Liver (tissue), 9 donors: ENCODE data around the gene MMP13. TPM values are rescaled to one million over a fixed set of nuclear protein-coding genes. Genes with fewer than 3 reads are reported as not detected.

Source experiments
- DNase-seq: peaks from one replicate; pipeline ENCODE4 v3.0.0-alpha.2; 2017; ENCODE audit warnings: low spot score
- H3K27ac ChIP-seq, 2 donors: one replicate each; pipeline ENCODE4 v1.7.0; 2013; ENCODE audit warnings: inconsistent platforms in 2 of 2, low read length in 2 of 2, control low read depth in 1 of 2, low read depth in 1 of 2, mild to moderate bottlenecking in 1 of 2
- H3K27me3 ChIP-seq, 4 donors: one replicate each; pipeline versions ENCODE4 v1.6.1 to v1.7.0; 2013; ENCODE audit warnings: low read length in 3 of 4, inconsistent platforms in 1 of 4, mild to moderate bottlenecking in 1 of 4, moderate library complexity in 1 of 4; ENCODE audit not compliant: control insufficient read depth in 4 of 4, insufficient read depth in 4 of 4
- H3K36me3 ChIP-seq, 4 donors: one replicate each; pipeline versions ENCODE4 v1.6.1 to v1.7.0; 2013; ENCODE audit warnings: low read length in 3 of 4, mild to moderate bottlenecking in 3 of 4, low read depth in 1 of 4, moderate library complexity in 1 of 4; ENCODE audit not compliant: control insufficient read depth in 4 of 4, insufficient read depth in 3 of 4
- H3K4me1 ChIP-seq, 4 donors: one replicate each; pipeline versions ENCODE4 v1.6.1 to v1.7.0; 2013; ENCODE audit warnings: low read length in 3 of 4, mild to moderate bottlenecking in 3 of 4, moderate library complexity in 1 of 4; ENCODE audit not compliant: control insufficient read depth in 4 of 4, insufficient read depth in 4 of 4
- H3K4me3 ChIP-seq, 3 donors: one replicate each; pipeline versions ENCODE4 v1.6.1 to v1.7.0; 2013; ENCODE audit warnings: low read length in 3 of 3, control low read depth in 1 of 3, low read depth in 1 of 3, mild to moderate bottlenecking in 1 of 3
- H3K9ac ChIP-seq, 2 donors: one replicate each; pipeline ENCODE4 v1.7.0; 2013; ENCODE audit warnings: low read length in 2 of 2, mild to moderate bottlenecking in 2 of 2, moderate library complexity in 2 of 2, control low read depth in 1 of 2, low read depth in 1 of 2
- H3K9me3 ChIP-seq, 4 donors: one replicate each; pipeline versions ENCODE4 v1.6.1 to v1.7.0; 2013; ENCODE audit warnings: low read length in 3 of 4; ENCODE audit not compliant: control insufficient read depth in 4 of 4
- ATF3 ChIP-seq: IDR thresholded peaks from 2 replicates; pipeline ENCODE4 v1.6.1; 2016; ENCODE audit warnings: antibody characterized with exemption
- CTCF ChIP-seq: fragments of 150-350 bp; IDR thresholded peaks from 2 replicates; pipeline ENCODE4 v1.5.1; 2017; ENCODE audit warnings: improper control_type of control experiment, low read depth, low read length; ENCODE audit not compliant: missing input control
- EGR1 ChIP-seq, 2 donors: IDR thresholded peaks; 2 replicates each; pipeline ENCODE4 v1.6.1; 2016 to 2018; ENCODE audit warnings: antibody characterized with exemption in 2 of 2, low read depth in 2 of 2
- FOXA2 ChIP-seq: IDR thresholded peaks from 2 replicates; pipeline ENCODE4 v1.6.1; 2016; ENCODE audit warnings: antibody characterized with exemption
- GABPA ChIP-seq, 2 donors: IDR thresholded peaks in 1 of 2; conservative IDR thresholded peaks in 1 of 2; 2 replicates each; pipeline ENCODE4 v1.6.1; 2016; ENCODE audit warnings: antibody characterized with exemption in 2 of 2, mild to moderate bottlenecking in 1 of 2, moderate library complexity in 1 of 2
- HNF4A ChIP-seq, 2 donors: conservative IDR thresholded peaks; 2 replicates each; pipeline ENCODE4 v1.6.1; 2016; ENCODE audit warnings: antibody characterized with exemption in 2 of 2, mild to moderate bottlenecking in 2 of 2
- HNF4G ChIP-seq: IDR thresholded peaks from 2 replicates; pipeline ENCODE4 v1.6.1; 2016; ENCODE audit warnings: antibody characterized with exemption
- JUND ChIP-seq, 2 donors: IDR thresholded peaks; 2 replicates each; pipeline ENCODE4 v1.6.1; 2016; ENCODE audit warnings: antibody characterized with exemption in 2 of 2
- NR2F2 ChIP-seq: IDR thresholded peaks from 2 replicates; pipeline ENCODE4 v1.6.1; 2016; ENCODE audit warnings: antibody characterized with exemption
- RAD21 ChIP-seq, 2 donors: IDR thresholded peaks; 2 replicates each; pipeline ENCODE4 v1.6.1; 2016; ENCODE audit warnings: antibody characterized with exemption in 2 of 2, mild to moderate bottlenecking in 2 of 2
- REST ChIP-seq: IDR thresholded peaks from 2 replicates; pipeline ENCODE4 v1.6.1; 2016; ENCODE audit warnings: antibody characterized with exemption, mild to moderate bottlenecking
- RXRA ChIP-seq, 2 donors: IDR thresholded peaks; 2 replicates each; pipeline ENCODE4 v1.6.1; 2017 to 2018; ENCODE audit warnings: antibody characterized with exemption in 2 of 2, mild to moderate bottlenecking in 1 of 2
- SP1 ChIP-seq: IDR thresholded peaks from 2 replicates; pipeline ENCODE4 v1.6.1; 2018; ENCODE audit warnings: antibody characterized with exemption, mild to moderate bottlenecking
- TAF1 ChIP-seq: conservative IDR thresholded peaks from 2 replicates; pipeline ENCODE4 v1.6.1; 2016; ENCODE audit warnings: antibody characterized with exemption, mild to moderate bottlenecking
- YY1 ChIP-seq: IDR thresholded peaks from 2 replicates; pipeline ENCODE4 v1.6.1; 2016; ENCODE audit warnings: antibody characterized with exemption, mild to moderate bottlenecking
- WGBS: extraction: QIAGEN DNeasy Blood & Tissue Kit; methylation state at CpG from one replicate; pipeline ENCODE4 v1.1.7; 2013; 5-methylcytosine and 5-hydroxymethylcytosine counted together
- polyA plus RNA-seq, 2 donors: library from polyadenylated mRNA; stranded (reverse) in 1 of 2; unstranded in 1 of 2; fragments of 200-250 nt in 1 of 2; fragments of >200 nt in 1 of 2; fragmentation: Nextera tagmentation in 1 of 2; extraction: Ambion mirVana in 1 of 2; gene quantifications; one replicate each; pipeline versions ENCODE4 v1.2.1 to v1.2.3, GENCODE V29; 2013 to 2015
- total RNA-seq, 2 donors: library from RNA; depleted of rRNA; stranded (reverse); fragments of >200 nt; gene quantifications; one replicate each; pipeline ENCODE4 v1.2.3, GENCODE V29; 2014
- TF ChIP-seq, protein P1 (sequence below): IDR thresholded peaks from 2 replicates; pipeline ENCODE4 v1.6.1; 2016; ENCODE audit warnings: antibody characterized with exemption
- donor health status: healthy.
- donor health status: healthy.
- donor health status: healthy.
- donor health status: healthy.
- donor health status: healthy.

MMP13 gene
- total and polyA plus RNA-seq, 4 donors, result not detected

DNA sequence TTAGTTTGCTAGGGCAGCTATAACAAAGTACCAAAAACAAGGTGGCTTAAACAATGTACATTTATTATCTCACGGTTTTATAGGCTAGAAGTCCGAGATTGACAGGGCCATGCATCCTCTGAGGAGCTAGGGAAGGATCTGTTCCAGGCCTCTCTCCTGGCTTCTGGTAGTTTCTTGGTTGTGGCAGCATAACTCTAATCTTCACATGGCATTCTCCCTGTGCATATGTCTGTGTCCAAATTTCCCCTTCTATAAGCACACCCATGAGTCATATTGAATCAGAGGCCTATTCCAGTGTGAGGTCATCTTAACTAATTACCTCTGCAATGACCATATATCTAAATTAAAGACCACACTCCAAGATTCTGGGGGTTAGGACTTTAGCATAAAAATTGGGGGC lies 31.3 kb upstream of the MMP13 start:
- TF ChIP-seq HNF4G (no peak), NR2F2 (no peak), JUND (IDR thresholded peaks at IDR 0.05) (no peak), HNF4A (conservative IDR thresholded peaks at IDR 0.05) (no peak), FOXA2 (no peak), EGR1 (IDR thresholded peaks at IDR 0.05; ENCODE audit: low read depth in 2 of 2) (no peak), GABPA (IDR thresholded peaks at IDR 0.05 in 1 of 2, conservative IDR thresholded peaks at IDR 0.05 in 1 of 2) (no peak), TAF1 (no peak), ATF3 (no peak)
- TF ChIP-seq, protein P1, sequence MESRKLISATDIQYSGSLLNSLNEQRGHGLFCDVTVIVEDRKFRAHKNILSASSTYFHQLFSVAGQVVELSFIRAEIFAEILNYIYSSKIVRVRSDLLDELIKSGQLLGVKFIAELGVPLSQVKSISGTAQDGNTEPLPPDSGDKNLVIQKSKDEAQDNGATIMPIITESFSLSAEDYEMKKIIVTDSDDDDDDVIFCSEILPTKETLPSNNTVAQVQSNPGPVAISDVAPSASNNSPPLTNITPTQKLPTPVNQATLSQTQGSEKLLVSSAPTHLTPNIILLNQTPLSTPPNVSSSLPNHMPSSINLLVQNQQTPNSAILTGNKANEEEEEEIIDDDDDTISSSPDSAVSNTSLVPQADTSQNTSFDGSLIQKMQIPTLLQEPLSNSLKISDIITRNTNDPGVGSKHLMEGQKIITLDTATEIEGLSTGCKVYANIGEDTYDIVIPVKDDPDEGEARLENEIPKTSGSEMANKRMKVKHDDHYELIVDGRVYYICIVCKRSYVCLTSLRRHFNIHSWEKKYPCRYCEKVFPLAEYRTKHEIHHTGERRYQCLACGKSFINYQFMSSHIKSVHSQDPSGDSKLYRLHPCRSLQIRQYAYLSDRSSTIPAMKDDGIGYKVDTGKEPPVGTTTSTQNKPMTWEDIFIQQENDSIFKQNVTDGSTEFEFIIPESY, result no peak
- Histone ChIP-seq H3K27ac (no peak overlapping the region), H3K4me3 (no peak overlapping the region), H3K36me3 (no peaks in the 10 kb centered on the region), H3K9me3 (no peaks in the 10 kb centered on the region), H3K27me3 (peaks cover 0 to 3% (median 0%) of the 10 kb centered on the region in 4 donors), H3K4me1 (no peaks in the 10 kb centered on the region), H3K9ac (no peak overlapping the region)
- DNase-seq, result no peak
- WGBS, result 87% methylated on average over 2 of the region's 2 CpGs

DNA sequence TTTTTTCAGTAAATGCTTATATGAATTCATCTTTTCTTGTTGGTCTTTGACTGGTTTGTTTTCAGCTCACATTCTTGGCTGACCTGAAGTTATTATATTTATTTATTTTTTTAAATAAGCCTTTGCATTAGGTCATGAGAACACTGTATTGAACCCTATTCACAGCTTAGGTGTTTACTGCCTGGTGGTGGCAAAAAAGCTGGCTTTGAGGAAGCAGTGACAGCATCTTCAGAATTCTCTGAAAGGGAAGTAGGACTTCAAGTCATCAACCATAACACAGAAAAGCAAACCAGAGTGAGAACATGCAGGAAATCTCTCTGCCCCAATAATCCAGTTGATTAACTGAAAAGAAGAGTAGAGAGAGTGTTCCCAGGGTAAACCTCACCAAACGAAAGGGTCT lies 30.3 kb upstream of the MMP13 start:
- Histone ChIP-seq H3K9ac (no peak overlapping the region), H3K27me3 (peaks cover 0 to under 1% (median 0%) of the 10 kb centered on the region in 4 donors), H3K36me3 (no peaks in the 10 kb centered on the region), H3K9me3 (no peaks in the 10 kb centered on the region), H3K4me1 (no peaks in the 10 kb centered on the region), H3K4me3 (no peak overlapping the region), H3K27ac (no peak overlapping the region)
- 88% methylated on average over 1 of the region's 1 CpG for whole genome bisulfite sequencing
- no peak for DNase-seq
- TF ChIP-seq HNF4A (conservative IDR thresholded peaks at IDR 0.05) (no peak), RAD21 (IDR thresholded peaks at IDR 0.05) (no peak)

- H3K4me3 ChIP-seq, result no peak overlapping the region
- H3K4me1 ChIP-seq, result no peaks in the 10 kb centered on the region
- TF ChIP-seq FOXA2 (no peak), NR2F2 (no peak)
- DNase-seq, result no peak
- H3K36me3 ChIP-seq, result no peaks in the 10 kb centered on the region
- H3K9me3 ChIP-seq, result no peaks in the 10 kb centered on the region
- no peak overlapping the region for H3K27ac ChIP-seq
- WGBS, result 64% methylated on average over 2 of the region's 2 CpGs
- H3K27me3 ChIP-seq, result no peaks in the 10 kb centered on the region
- no peak overlapping the region for H3K9ac ChIP-seq
Measured at GRCh38 chr11:102983486-102983885, 28.0 kb upstream of the MMP13 start.

GRCh38 chr11:102981324-102981910 lies 25.9 kb upstream of the MMP13 start:
- TF ChIP-seq CTCF (no peak), JUND (IDR thresholded peaks at IDR 0.05) (no peak), RXRA (IDR thresholded peaks at IDR 0.05) (no peak), SP1 (no peak), GABPA (IDR thresholded peaks at IDR 0.05 in 1 of 2, conservative IDR thresholded peaks at IDR 0.05 in 1 of 2) (no peak), REST (no peak), RAD21 (IDR thresholded peaks at IDR 0.05) (no peak), YY1 (no peak), HNF4A (conservative IDR thresholded peaks at IDR 0.05) (no peak), TAF1 (no peak)
- DNase-seq, result no peak

More at GRCh38 chr11:102981324-102981910, 25.9 kb upstream of the MMP13 start:
- H3K27ac ChIP-seq, result no peak overlapping the region
- H3K4me1 ChIP-seq, result no peaks in the 10 kb centered on the region
- no peaks in the 10 kb centered on the region for H3K27me3 ChIP-seq
- no peaks in the 10 kb centered on the region for H3K9me3 ChIP-seq
- no peak overlapping the region for H3K9ac ChIP-seq
- H3K4me3 ChIP-seq, result no peak overlapping the region
- no peaks in the 10 kb centered on the region for H3K36me3 ChIP-seq
